GM12878 (cell line): ENCODE measurements around the gene STARD13. TPM values are rescaled to one million over a fixed set of nuclear protein-coding genes. Genes with fewer than 3 reads are reported as not detected.

Experiments
- ATAC-seq: fragments of 200-7000 bp; cut with Tn5 transposase; 3 replicates; pipeline ENCODE4 v1.9.1; 2020; ENCODE audit warnings: mild to moderate bottlenecking, moderate library complexity
- BruUV-seq: library from RNA; stranded (reverse); fragments of 400-500 nt; replicated peaks from 2 replicates; lab custom pipeline; 2021; lab: Mats Ljungman, UMichigan
- CTCF ChIA-PET: fragments of 300-600 bp; sonication (Branson Sonifier 250); formaldehyde crosslinking; extraction: SDS; loops from one replicate; lab custom pipeline; 2021; ENCODE audit warnings: inconsistent platforms; lab: Yijun Ruan, JAX
- POLR2A ChIA-PET: fragments of 350-600 bp; formaldehyde crosslinking; extraction: SDS; loops from one replicate; lab custom pipeline; 2021; ENCODE audit warnings: inconsistent platforms; lab: Charles Lee
- RAD21 ChIA-PET: fragments of 300-600 bp; sonication (Branson Sonifier 250); formaldehyde crosslinking; loops from one replicate; lab custom pipeline; 2023; ENCODE audit warnings: antibody characterized with exemption; ENCODE audit not compliant: unreplicated experiment; lab: Charles Lee
- SMC1A ChIA-PET: fragments of 300-600 bp; sonication (Branson Sonifier 250); formaldehyde crosslinking; loops from one replicate; lab custom pipeline; 2023; ENCODE audit not compliant: unreplicated experiment, uncharacterized antibody; lab: Charles Lee
- DNase-seq: peaks from one replicate; pipeline ENCODE4 v3.0.0-alpha.2; 2011; ENCODE audit warnings: low read depth, low spot score
- FAIRE-seq: peaks from 3 replicates; lab custom pipeline; 2011; peaks lifted over from hg19 to GRCh38; lab: Jason Lieb, UNC
- H2AFZ ChIP-seq: 2 replicates; pipeline ENCODE4 v1.6.0; 2011; ENCODE audit warnings: low read depth, low read length, control low read depth; ENCODE audit not compliant: control insufficient read depth
- H3K27ac ChIP-seq: 2 replicates; pipeline ENCODE4 v1.5.1; 2011; ENCODE audit warnings: control low read depth; ENCODE audit not compliant: control insufficient read depth, insufficient read depth
- H3K27me3 ChIP-seq, 2 experiments: replicated peaks in 1 of 2; 2 replicates each; pipeline versions ENCODE4 v1.6.0 to v1.6.1; 2011; ENCODE audit warnings: low read length in 1 of 2; ENCODE audit not compliant: control insufficient read depth in 2 of 2, insufficient read depth in 2 of 2
- H3K36me3 ChIP-seq, 2 experiments: 2 replicates each; pipeline ENCODE4 v1.5.1; 2011; ENCODE audit warnings: low read length in 1 of 2; ENCODE audit not compliant: control insufficient read depth in 2 of 2, insufficient read depth in 2 of 2
- H3K4me1 ChIP-seq: 2 replicates; pipeline ENCODE4 v1.6.1; 2011; ENCODE audit warnings: mild to moderate bottlenecking, low read length, moderate library complexity, mixed read lengths; ENCODE audit not compliant: control insufficient read depth, insufficient read depth
- H3K4me2 ChIP-seq: 2 replicates; pipeline ENCODE4 v1.6.0; 2011; ENCODE audit warnings: control low read depth; ENCODE audit not compliant: control insufficient read depth, insufficient read depth
- H3K4me3 ChIP-seq: fragments of 200-600 bp; sonication (generic); 2 replicates; pipeline ENCODE4 v1.5.1; 2016
- H3K79me2 ChIP-seq: 2 replicates; pipeline ENCODE4 v1.6.0; 2011; ENCODE audit warnings: low read length; ENCODE audit not compliant: control insufficient read depth, insufficient read depth
- H3K9ac ChIP-seq: 2 replicates; pipeline ENCODE4 v1.8.0; 2011; ENCODE audit warnings: low read length, control low read depth, mixed read lengths; ENCODE audit not compliant: control insufficient read depth, insufficient read depth
- H3K9me3 ChIP-seq: replicated peaks from 3 replicates; pipeline ENCODE4 v1.5.1; 2011; ENCODE audit warnings: mild to moderate bottlenecking, low read length; ENCODE audit not compliant: control insufficient read depth, insufficient read depth
- H4K20me1 ChIP-seq: 2 replicates; pipeline ENCODE4 v1.6.0; 2011; ENCODE audit not compliant: control insufficient read depth, insufficient read depth
- ATF2 ChIP-seq: IDR thresholded peaks from 2 replicates; pipeline ENCODE4 v1.6.1; 2012; ENCODE audit warnings: low read length, inconsistent platforms
- ATF3 ChIP-seq: IDR thresholded peaks from 2 replicates; pipeline ENCODE4 v1.6.1; 2011; ENCODE audit warnings: low read depth, mild to moderate bottlenecking, low read length, moderate library complexity, borderline replicate concordance; ENCODE audit errors: extremely low read depth
- DPF2 ChIP-seq: fragments of 450-650 bp; IDR thresholded peaks from 2 replicates; pipeline ENCODE4 v1.6.1; 2017; ENCODE audit warnings: mild to moderate bottlenecking
- ELK1 ChIP-seq: IDR thresholded peaks from 2 replicates; pipeline ENCODE4 v1.6.1; 2012; ENCODE audit warnings: low read depth, low read length, improper control_type of control experiment
- IRF4 ChIP-seq: IDR thresholded peaks from 2 replicates; pipeline ENCODE4 v1.6.1; 2011; ENCODE audit warnings: low read depth, low read length
- NR2F1 ChIP-seq: fragments of 450-650 bp; conservative IDR thresholded peaks from 2 replicates; pipeline ENCODE4 v1.6.1; 2017; ENCODE audit warnings: mild to moderate bottlenecking
- PAX5 ChIP-seq: IDR thresholded peaks from 2 replicates; pipeline ENCODE4 v1.6.1; 2011; ENCODE audit warnings: low read depth, low read length, borderline replicate concordance
- RAD51 ChIP-seq: fragments of 450-650 bp; IDR thresholded peaks from 2 replicates; pipeline ENCODE4 v1.6.1; 2016; ENCODE audit warnings: moderate library complexity, mild to moderate bottlenecking, inconsistent platforms
- SIX5 ChIP-seq: IDR thresholded peaks from 2 replicates; pipeline ENCODE4 v1.6.1; 2011; ENCODE audit warnings: mild to moderate bottlenecking, low read depth, low read length, moderate library complexity; ENCODE audit not compliant: severe bottlenecking
- STAT3 ChIP-seq: IDR thresholded peaks from 2 replicates; pipeline ENCODE4 v1.6.1; 2011; ENCODE audit warnings: low read depth, low read length, improper control_type of control experiment
- TARDBP ChIP-seq: IDR thresholded peaks from 2 replicates; pipeline ENCODE4 v1.6.1; 2016; ENCODE audit warnings: borderline replicate concordance
- TCF12 ChIP-seq: IDR thresholded peaks from 2 replicates; pipeline ENCODE4 v1.6.1; 2011; ENCODE audit warnings: low read depth, mild to moderate bottlenecking, low read length
- WRNIP1 ChIP-seq: IDR thresholded peaks from 2 replicates; pipeline ENCODE4 v1.6.1; 2011; ENCODE audit warnings: low read depth, low read length, improper control_type of control experiment, borderline replicate concordance
- YBX1 ChIP-seq: fragments of 450-650 bp; IDR thresholded peaks from 2 replicates; pipeline ENCODE4 v1.6.1; 2016; ENCODE audit warnings: antibody characterized with exemption
- ZNF384 ChIP-seq: IDR thresholded peaks from 2 replicates; pipeline ENCODE4 v1.6.1; 2012; ENCODE audit warnings: low read depth, mild to moderate bottlenecking, low read length, improper control_type of control experiment, borderline replicate concordance
- ZNF687 ChIP-seq: fragments of 450-650 bp; IDR thresholded peaks from 2 replicates; pipeline ENCODE4 v1.6.1; 2017; ENCODE audit warnings: mild to moderate bottlenecking, moderate library complexity
- WGBS: methylation state at CpG from one replicate; pipeline ENCODE4 v1.1.6; 2016; ENCODE audit warnings: low lambda C conversion rate; ENCODE audit not compliant: insufficient replicate concordance, insufficient coverage; ENCODE audit errors: missing lambda C conversion rate; 5-methylcytosine and 5-hydroxymethylcytosine counted together
- in situ Hi-C: fragments of 300-500 bp; cut with MboI; formaldehyde crosslinking; loops from 9 replicates; pipeline ENCODE4 v1.14.3; 2018; ENCODE audit warnings: mixed read lengths
- intact Hi-C: fragments of 100-400 bp; cut with micrococcal nuclease; formaldehyde crosslinking; loops from one replicate; pipeline ENCODE4 v1.14.2; 2022; ENCODE audit not compliant: unreplicated experiment
- polyA plus RNA-seq, 11 experiments: library from polyadenylated mRNA; depleted of rRNA in 4 of 11; unstranded in 6 of 11; stranded (reverse) in 5 of 11; fragments of >200 nt; fragmentation: Nextera tagmentation in 4 of 11; fragmentation: Illumina TruSeq in 1 of 11; extraction: Ambion mirVana in 4 of 11; extraction: Trizol in 1 of 11; gene quantifications; 1 replicate in 1 of 11; 2 replicates in 10 of 11; pipeline versions ENCODE4 v1.2.1 to v1.2.3, GENCODE V29; 2011 to 2016; ENCODE audit warnings: inconsistent platforms in 2 of 11, missing spikeins in 2 of 11, low read depth in 1 of 11
- total RNA-seq, 4 experiments: library from RNA; depleted of rRNA in 3 of 4; stranded (reverse); fragments of >200 nt in 3 of 4; fragmentation: Illumina TruSeq in 1 of 4; extraction: Trizol in 1 of 4; gene quantifications; 2 replicates each; pipeline versions ENCODE4 v1.2.1 to v1.2.3, GENCODE V29; 2013 to 2021
- TF ChIP-seq, protein P1 (sequence below): fragments of 450-650 bp; IDR thresholded peaks from 2 replicates; pipeline ENCODE4 v1.6.1; 2017; ENCODE audit warnings: mild to moderate bottlenecking

STARD13 gene
- total and polyA plus RNA-seq, 10 of the 15 experiments (the other 5 are each of a cell fraction or from before 2014, with no cell fraction given), result 4.0 to 41.6 (median 10.1) TPM

DNA sequence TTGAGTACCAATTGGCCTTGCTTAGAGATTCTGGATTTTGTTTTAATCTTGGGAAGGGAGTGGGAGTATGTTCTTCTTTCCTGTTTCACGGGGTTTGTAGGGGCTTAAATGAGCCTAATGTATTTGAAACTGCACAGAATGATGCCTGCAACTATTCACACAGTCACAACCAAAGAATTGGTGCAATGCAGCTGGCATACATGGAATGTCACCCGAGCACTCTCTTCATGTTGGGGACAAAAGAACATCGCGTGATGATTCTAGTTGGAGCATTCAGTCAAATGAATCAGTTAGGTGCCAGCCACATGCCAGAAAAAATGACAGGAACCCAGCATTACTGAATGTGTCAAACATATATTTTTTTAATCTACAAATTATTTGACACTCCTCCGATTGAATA, 22.1 kb downstream of the STARD13 start:
- FAIRE-seq, result no peak
- Histone ChIP-seq H3K9ac (no peak overlapping the region), H3K9me3 (no peaks in the 10 kb centered on the region), H3K4me1 (no peaks in the 10 kb centered on the region), H4K20me1 (no peaks in the 10 kb centered on the region), H3K27me3 (no peaks in the 10 kb centered on the region), H3K4me3 (no peak overlapping the region), H3K79me2 (no peaks in the 10 kb centered on the region), H2AFZ (no peak overlapping the region), H3K36me3 (no peaks in the 10 kb centered on the region), H3K4me2 (no peak overlapping the region), H3K27ac (no peak overlapping the region)
- ChIA-PET CTCF (no interaction called here), POLR2A (no interaction called here), SMC1A (no interaction called here), RAD21 (no interaction called here)
- intact Hi-C loops, result no loop called here
- in situ Hi-C loops, result no loop called here
- 76% methylated on average over 5 of the region's 5 CpGs for WGBS
- no peak for DNase-seq
- TF ChIP-seq TCF12, result no peak
- TF ChIP-seq ELK1, result no peak
- no peak for TF ChIP-seq ATF2
- TF ChIP-seq ATF3, result no peak
- no peak for TF ChIP-seq PAX5
- TF ChIP-seq, protein P1, sequence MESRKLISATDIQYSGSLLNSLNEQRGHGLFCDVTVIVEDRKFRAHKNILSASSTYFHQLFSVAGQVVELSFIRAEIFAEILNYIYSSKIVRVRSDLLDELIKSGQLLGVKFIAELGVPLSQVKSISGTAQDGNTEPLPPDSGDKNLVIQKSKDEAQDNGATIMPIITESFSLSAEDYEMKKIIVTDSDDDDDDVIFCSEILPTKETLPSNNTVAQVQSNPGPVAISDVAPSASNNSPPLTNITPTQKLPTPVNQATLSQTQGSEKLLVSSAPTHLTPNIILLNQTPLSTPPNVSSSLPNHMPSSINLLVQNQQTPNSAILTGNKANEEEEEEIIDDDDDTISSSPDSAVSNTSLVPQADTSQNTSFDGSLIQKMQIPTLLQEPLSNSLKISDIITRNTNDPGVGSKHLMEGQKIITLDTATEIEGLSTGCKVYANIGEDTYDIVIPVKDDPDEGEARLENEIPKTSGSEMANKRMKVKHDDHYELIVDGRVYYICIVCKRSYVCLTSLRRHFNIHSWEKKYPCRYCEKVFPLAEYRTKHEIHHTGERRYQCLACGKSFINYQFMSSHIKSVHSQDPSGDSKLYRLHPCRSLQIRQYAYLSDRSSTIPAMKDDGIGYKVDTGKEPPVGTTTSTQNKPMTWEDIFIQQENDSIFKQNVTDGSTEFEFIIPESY, result no peak
- no peak for TF ChIP-seq DPF2
- no peak for TF ChIP-seq ZNF384
- no peak for TF ChIP-seq SIX5
- no peak for TF ChIP-seq TARDBP
- TF ChIP-seq IRF4, result no peak
- no peak for TF ChIP-seq YBX1
- no peak for TF ChIP-seq WRNIP1
- TF ChIP-seq NR2F1, result no peak
- no peak for TF ChIP-seq ZNF687
- TF ChIP-seq STAT3, result no peak
- no peak for TF ChIP-seq RAD51
- no TSS peak for BruUV-seq
- no peak for ATAC-seq
